Psoas muscle (tissue), 8 donors: ENCODE results near the gene AHCTF1. TPM values are rescaled to one million over a fixed set of nuclear protein-coding genes. Genes with fewer than 3 reads are reported as not detected.
A peak's percentile ranks its signal among the peaks of the same experiment; 100 is the strongest.
"Not testable (repeated sequence)": the region's sequence is repeated elsewhere in the genome, so short reads cannot be mapped to it uniquely, and the experiment has no call there.

Source experiments
- ATAC-seq, 4 donors: fragments of 200-7000 bp; cut with Tn5 transposase; one replicate each; pipeline ENCODE4 v1.9.1; 2020; ENCODE audit warnings: moderate library complexity in 3 of 4, mild to moderate bottlenecking in 2 of 4
- DNase-seq, 2 donors: peaks; one replicate each; pipeline ENCODE4 v3.0.0-alpha.2; 2020
- H3K27ac ChIP-seq: fragments of 200-600 bp; one replicate; pipeline ENCODE4 v1.8.0; 2022
- H3K27me3 ChIP-seq, 3 donors: fragments of 200-600 bp in 1 of 3; one replicate each; pipeline versions ENCODE4 v1.6.1 to v1.8.0; 2013 to 2022; ENCODE audit warnings: low read length in 2 of 3, mild to moderate bottlenecking in 2 of 3, moderate library complexity in 1 of 3; ENCODE audit not compliant: insufficient read depth in 3 of 3
- H3K36me3 ChIP-seq, 2 donors: fragments of 200-600 bp in 1 of 2; one replicate each; pipeline versions ENCODE4 v1.6.1 to v1.8.0; 2013 to 2022; ENCODE audit warnings: low read depth in 1 of 2, mild to moderate bottlenecking in 1 of 2, moderate library complexity in 1 of 2; ENCODE audit not compliant: insufficient read depth in 1 of 2
- H3K4me1 ChIP-seq: fragments of 200-600 bp; one replicate; pipeline ENCODE4 v1.8.0; 2022
- H3K4me3 ChIP-seq: fragments of 200-600 bp; one replicate; pipeline ENCODE4 v1.8.0; 2022; ENCODE audit warnings: mild to moderate bottlenecking
- H3K9me3 ChIP-seq: fragments of 200-600 bp; one replicate; pipeline ENCODE4 v1.8.0; 2022
- CTCF ChIP-seq: fragments of 200-600 bp; IDR thresholded peaks from one replicate; pipeline ENCODE4 v1.8.0; 2022; ENCODE audit warnings: antibody characterized with exemption
- WGBS, 3 donors: extraction: QIAGEN DNeasy Blood & Tissue Kit; methylation state at CpG; one replicate each; pipeline versions ENCODE4 v1.1.6 to v1.1.7; 2013; 5-methylcytosine and 5-hydroxymethylcytosine counted together
- intact Hi-C, 2 donors: fragments of 100-400 bp; cut with DNase I; formaldehyde crosslinking; loops; one replicate each; pipeline versions ENCODE4 v1.11.0 to v1.14.2; 2022
- polyA plus RNA-seq, 3 donors: library from polyadenylated mRNA; stranded (reverse); fragments of 200-250 nt; gene quantifications; one replicate each; pipeline ENCODE4 v1.2.3, GENCODE V29; 2013
- total RNA-seq, 4 donors: library from RNA; stranded (reverse); fragmentation: NEBNext Ultra II Directional in 2 of 4; extraction: Animal tissue kit (Norgen Biotek cat#: 25700) in 2 of 4; gene quantifications; one replicate each; pipeline versions ENCODE4 v1.2.1 to v1.2.4, GENCODE V29; 2021 to 2023
- donor health status: healthy with polysubstance abuse.
- donor health status: DM: no; HTN: no; CAD: no; lungs with moderate emphysema.
- donor health status: Bipolar disorder and iron deficiency.
- donor health status: healthy.
- donor health status: DM: yes; HTN: yes; CAD: no.
- donor health status: DM: no; HTN: no; CAD: no.
- donor health status: DM: no; HTN: no; CAD: no.
- donor health status: DM: yes; HTN: yes; CAD: no.

AHCTF1 gene
- total and polyA plus RNA-seq, 7 donors, result 9.0 to 29.6 (median 19.1) TPM

GRCh38 chr1:246865921-246866320 lies 65.8 kb downstream of the AHCTF1 start:
- no peaks in the 10 kb centered on the region for H3K9me3 ChIP-seq
- peaks cover 4 to 87% of the 10 kb centered on the region in 2 donors for H3K36me3 ChIP-seq
- no peak for TF ChIP-seq CTCF
- no peak overlapping the region for H3K27ac ChIP-seq
- H3K4me1 ChIP-seq, result no peaks in the 10 kb centered on the region
- no peak for ATAC-seq
- intact Hi-C loops, result no loop called here
- DNase-seq, result no peak
- WGBS, 3 donors, result 90 to 96% (median 96%) methylated on average over 2 of the region's 2 CpGs
- H3K27me3 ChIP-seq, result no peaks in the 10 kb centered on the region
- no peak overlapping the region for H3K4me3 ChIP-seq

- H3K9me3 ChIP-seq, DNase-seq, H3K27ac ChIP-seq, intact Hi-C loops, ATAC-seq, H3K4me1 ChIP-seq, H3K27me3 ChIP-seq, H3K4me3 ChIP-seq: not testable (repeated sequence)
- peaks cover 7 to 91% of the 10 kb centered on the region in 2 donors for H3K36me3 ChIP-seq
- WGBS, 3 donors, result 90 to 94% (median 94%) methylated on average over 9 of the region's 9 CpGs
Observed at GRCh38 chr1:246863791-246864190, 68.0 kb downstream of the AHCTF1 start.

- no peak for DNase-seq
- 95 to 98% (median 96%) methylated on average over 4 of the region's 4 CpGs for WGBS, 3 donors
- Histone ChIP-seq H3K27ac (no peak overlapping the region), H3K27me3 (no peaks in the 10 kb centered on the region), H3K4me1 (no peaks in the 10 kb centered on the region), H3K4me3 (no peak overlapping the region), H3K9me3 (no peaks in the 10 kb centered on the region), H3K36me3 (peaks cover 9 to 96% of the 10 kb centered on the region in 2 donors)
- ATAC-seq, result no peak
- intact Hi-C loops, result no loop called here
- no peak for TF ChIP-seq CTCF
Observed at GRCh38 chr1:246860401-246860800, 71.3 kb downstream of the AHCTF1 start.

DNA sequence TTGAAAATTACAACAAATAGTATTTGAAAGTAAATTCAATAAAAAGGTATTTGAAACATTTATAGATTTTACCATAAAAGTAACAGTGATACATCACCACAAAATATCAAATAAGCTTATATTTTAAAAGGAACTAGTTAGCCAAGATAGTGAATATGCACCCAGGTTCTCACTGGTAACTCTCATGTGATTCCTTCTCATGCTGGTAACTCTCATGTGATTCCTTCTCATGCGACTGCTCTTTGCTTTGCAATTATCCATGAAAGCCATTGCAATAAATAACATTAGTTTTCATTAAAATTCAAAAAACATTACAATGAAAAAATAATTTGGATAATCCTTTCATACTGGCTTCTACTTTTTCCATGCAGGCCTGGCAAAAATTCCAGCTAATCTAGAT lies 75.4 kb downstream of the AHCTF1 start:
- no peak overlapping the region for H3K27ac ChIP-seq
- H3K36me3 ChIP-seq, result peaks cover 10 to 100% of the 10 kb centered on the region in 2 donors
- H3K4me3 ChIP-seq, result no peak overlapping the region
- no peaks in the 10 kb centered on the region for H3K4me1 ChIP-seq
- ATAC-seq (no peak), DNase-seq (no peak)
- no peaks in the 10 kb centered on the region for H3K27me3 ChIP-seq
- WGBS, 3 donors, result 86 to 97% (median 93%) methylated on average over 1 of the region's 1 CpG
- intact Hi-C loops, result loop anchor here in 1 of 2 donors (10.0 kb wide), 1 partner anchor 48 kb away; no protein-coding TSS in a partner anchor
- H3K9me3 ChIP-seq, result no peaks in the 10 kb centered on the region
- TF ChIP-seq CTCF, result no peak

- H3K9me3 ChIP-seq, H3K27me3 ChIP-seq, DNase-seq, H3K4me3 ChIP-seq, H3K27ac ChIP-seq, H3K4me1 ChIP-seq: not testable (repeated sequence)
- 60 to 100% (median 83%) methylated on average over 1 to 3 of the region's 5 CpGs for WGBS, 3 donors
- H3K36me3 ChIP-seq, result peaks cover 7 to 97% of the 10 kb centered on the region in 2 donors
- intact Hi-C loops, result loop anchor here (5.0 to 10.0 kb wide), 2 partner anchors 37 to 54 kb away; no protein-coding TSS in a partner anchor
- peak in 2 of 4 donors; percentile 14 to 43 for ATAC-seq
Observed at GRCh38 chr1:246850640-246851039, 81.1 kb downstream of the AHCTF1 start.

DNA sequence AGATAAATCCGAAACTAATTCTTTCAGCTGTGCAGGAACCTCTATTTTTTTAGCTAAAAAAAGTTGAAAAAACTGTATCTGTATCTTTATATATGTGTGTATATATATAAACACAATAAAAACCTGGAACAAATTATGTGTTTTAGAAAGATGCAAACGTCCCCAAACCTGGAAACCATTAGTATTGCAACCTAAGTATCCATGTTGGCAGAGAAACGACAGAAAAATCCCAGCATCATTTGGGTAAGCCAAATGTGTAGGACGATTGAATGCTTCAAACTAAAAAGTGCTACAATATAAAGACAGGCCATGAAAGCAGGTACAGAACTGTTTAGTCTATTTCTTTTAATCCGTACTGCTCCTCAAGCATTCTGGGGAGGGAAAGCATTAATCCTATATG lies 87.9 kb downstream of the AHCTF1 start:
- H3K27me3 ChIP-seq, result no peaks in the 10 kb centered on the region
- no peak for TF ChIP-seq CTCF
- WGBS, 3 donors, result 73 to 80% (median 76%) methylated on average over 5 of the region's 5 CpGs
- no peak for DNase-seq
- intact Hi-C loops, result no loop called here
- no peak overlapping the region for H3K4me3 ChIP-seq
- no peak overlapping the region for H3K27ac ChIP-seq
- H3K36me3 ChIP-seq, result peaks cover 3 to 97% of the 10 kb centered on the region in 2 donors
- no peaks in the 10 kb centered on the region for H3K4me1 ChIP-seq
- no peaks in the 10 kb centered on the region for H3K9me3 ChIP-seq
- no peak for ATAC-seq

- ATAC-seq, H3K4me3 ChIP-seq, H3K9me3 ChIP-seq, DNase-seq, H3K27me3 ChIP-seq, intact Hi-C loops, H3K4me1 ChIP-seq, H3K27ac ChIP-seq: not testable (repeated sequence)
- H3K36me3 ChIP-seq, result peaks cover 0 to 67% of the 10 kb centered on the region in 2 donors
- 84 to 91% (median 88%) methylated on average over 3 of the region's 3 CpGs for WGBS, 3 donors
Observed at GRCh38 chr1:246840761-246841160, 91.0 kb downstream of the AHCTF1 start.
